ENCODE results near the gene WRAP73. TPM values are rescaled to one million over a fixed set of nuclear protein-coding genes. Genes with fewer than 3 reads are reported as not detected.

The WRAP73 gene
- total and polyA plus RNA-seq, 9 of the 15 experiments (the other 6 are each of a cell fraction or from before 2014, with no cell fraction given): 4.3 to 51.8 (median 30.1) TPM

- TF ChIP-seq, protein P1, sequence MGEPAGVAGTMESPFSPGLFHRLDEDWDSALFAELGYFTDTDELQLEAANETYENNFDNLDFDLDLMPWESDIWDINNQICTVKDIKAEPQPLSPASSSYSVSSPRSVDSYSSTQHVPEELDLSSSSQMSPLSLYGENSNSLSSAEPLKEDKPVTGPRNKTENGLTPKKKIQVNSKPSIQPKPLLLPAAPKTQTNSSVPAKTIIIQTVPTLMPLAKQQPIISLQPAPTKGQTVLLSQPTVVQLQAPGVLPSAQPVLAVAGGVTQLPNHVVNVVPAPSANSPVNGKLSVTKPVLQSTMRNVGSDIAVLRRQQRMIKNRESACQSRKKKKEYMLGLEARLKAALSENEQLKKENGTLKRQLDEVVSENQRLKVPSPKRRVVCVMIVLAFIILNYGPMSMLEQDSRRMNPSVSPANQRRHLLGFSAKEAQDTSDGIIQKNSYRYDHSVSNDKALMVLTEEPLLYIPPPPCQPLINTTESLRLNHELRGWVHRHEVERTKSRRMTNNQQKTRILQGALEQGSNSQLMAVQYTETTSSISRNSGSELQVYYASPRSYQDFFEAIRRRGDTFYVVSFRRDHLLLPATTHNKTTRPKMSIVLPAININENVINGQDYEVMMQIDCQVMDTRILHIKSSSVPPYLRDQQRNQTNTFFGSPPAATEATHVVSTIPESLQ (CRISPR knock-in tag; IDR thresholded peaks at IDR 0.05): no peak
- TF ChIP-seq ZNF354B (CRISPR knock-in tag; IDR thresholded peaks at IDR 0.05) (no peak), ZNF75A (CRISPR knock-in tag; IDR thresholded peaks at IDR 0.05) (no peak), ZNF124 (CRISPR knock-in tag; IDR thresholded peaks at IDR 0.05) (no peak), ETS1 (conservative IDR thresholded peaks at IDR 0.05; ENCODE audit: control insufficient read depth, low read depth, low read length) (no peak), SMAD4 (CRISPR knock-in tag; conservative IDR thresholded peaks at IDR 0.05) (no peak), MBD1 (CRISPR knock-in tag; IDR thresholded peaks at IDR 0.05) (no peak), KLF16 (IDR thresholded peaks at IDR 0.05) (no peak), NFIC (IDR thresholded peaks at IDR 0.05) (0 out of 2 replicates have a peak, but pooled peaks have one; percentile 17), SIX5 (IDR thresholded peaks at IDR 0.05; ENCODE audit: borderline replicate concordance in 1 of 2, insufficient read depth in 1 of 2, low read depth in 1 of 2, low read length in 2 of 2) (no peak), MYC (IDR thresholded peaks at IDR 0.05; ENCODE audit: low read depth, low read length) (no peak), MYC (CRISPR knock-in tag; IDR thresholded peaks at IDR 0.05; ENCODE audit: borderline replicate concordance, low read depth) (no peak), U2AF1 (optimal IDR thresholded peaks at IDR 0.05; ENCODE audit: low read depth, low read length) (no peak)
- TF ChIP-seq, protein P2, sequence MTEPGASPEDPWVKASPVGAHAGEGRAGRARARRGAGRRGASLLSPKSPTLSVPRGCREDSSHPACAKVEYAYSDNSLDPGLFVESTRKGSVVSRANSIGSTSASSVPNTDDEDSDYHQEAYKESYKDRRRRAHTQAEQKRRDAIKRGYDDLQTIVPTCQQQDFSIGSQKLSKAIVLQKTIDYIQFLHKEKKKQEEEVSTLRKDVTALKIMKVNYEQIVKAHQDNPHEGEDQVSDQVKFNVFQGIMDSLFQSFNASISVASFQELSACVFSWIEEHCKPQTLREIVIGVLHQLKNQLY (CRISPR knock-in tag; conservative IDR thresholded peaks at IDR 0.05): no peak
- TF ChIP-seq, protein P3, sequence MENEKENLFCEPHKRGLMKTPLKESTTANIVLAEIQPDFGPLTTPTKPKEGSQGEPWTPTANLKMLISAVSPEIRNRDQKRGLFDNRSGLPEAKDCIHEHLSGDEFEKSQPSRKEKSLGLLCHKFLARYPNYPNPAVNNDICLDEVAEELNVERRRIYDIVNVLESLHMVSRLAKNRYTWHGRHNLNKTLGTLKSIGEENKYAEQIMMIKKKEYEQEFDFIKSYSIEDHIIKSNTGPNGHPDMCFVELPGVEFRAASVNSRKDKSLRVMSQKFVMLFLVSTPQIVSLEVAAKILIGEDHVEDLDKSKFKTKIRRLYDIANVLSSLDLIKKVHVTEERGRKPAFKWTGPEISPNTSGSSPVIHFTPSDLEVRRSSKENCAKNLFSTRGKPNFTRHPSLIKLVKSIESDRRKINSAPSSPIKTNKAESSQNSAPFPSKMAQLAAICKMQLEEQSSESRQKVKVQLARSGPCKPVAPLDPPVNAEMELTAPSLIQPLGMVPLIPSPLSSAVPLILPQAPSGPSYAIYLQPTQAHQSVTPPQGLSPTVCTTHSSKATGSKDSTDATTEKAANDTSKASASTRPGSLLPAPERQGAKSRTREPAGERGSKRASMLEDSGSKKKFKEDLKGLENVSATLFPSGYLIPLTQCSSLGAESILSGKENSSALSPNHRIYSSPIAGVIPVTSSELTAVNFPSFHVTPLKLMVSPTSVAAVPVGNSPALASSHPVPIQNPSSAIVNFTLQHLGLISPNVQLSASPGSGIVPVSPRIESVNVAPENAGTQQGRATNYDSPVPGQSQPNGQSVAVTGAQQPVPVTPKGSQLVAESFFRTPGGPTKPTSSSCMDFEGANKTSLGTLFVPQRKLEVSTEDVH (IDR thresholded peaks at IDR 0.05; ENCODE audit: low read depth, partially characterized antibody): no peak
These were observed 44.7 kb downstream of the WRAP73 start (continued) for GRCh38 chr1:3604997-3605823.
